ENCODE results near the gene FHDC1.

Gene FHDC1

DNA sequence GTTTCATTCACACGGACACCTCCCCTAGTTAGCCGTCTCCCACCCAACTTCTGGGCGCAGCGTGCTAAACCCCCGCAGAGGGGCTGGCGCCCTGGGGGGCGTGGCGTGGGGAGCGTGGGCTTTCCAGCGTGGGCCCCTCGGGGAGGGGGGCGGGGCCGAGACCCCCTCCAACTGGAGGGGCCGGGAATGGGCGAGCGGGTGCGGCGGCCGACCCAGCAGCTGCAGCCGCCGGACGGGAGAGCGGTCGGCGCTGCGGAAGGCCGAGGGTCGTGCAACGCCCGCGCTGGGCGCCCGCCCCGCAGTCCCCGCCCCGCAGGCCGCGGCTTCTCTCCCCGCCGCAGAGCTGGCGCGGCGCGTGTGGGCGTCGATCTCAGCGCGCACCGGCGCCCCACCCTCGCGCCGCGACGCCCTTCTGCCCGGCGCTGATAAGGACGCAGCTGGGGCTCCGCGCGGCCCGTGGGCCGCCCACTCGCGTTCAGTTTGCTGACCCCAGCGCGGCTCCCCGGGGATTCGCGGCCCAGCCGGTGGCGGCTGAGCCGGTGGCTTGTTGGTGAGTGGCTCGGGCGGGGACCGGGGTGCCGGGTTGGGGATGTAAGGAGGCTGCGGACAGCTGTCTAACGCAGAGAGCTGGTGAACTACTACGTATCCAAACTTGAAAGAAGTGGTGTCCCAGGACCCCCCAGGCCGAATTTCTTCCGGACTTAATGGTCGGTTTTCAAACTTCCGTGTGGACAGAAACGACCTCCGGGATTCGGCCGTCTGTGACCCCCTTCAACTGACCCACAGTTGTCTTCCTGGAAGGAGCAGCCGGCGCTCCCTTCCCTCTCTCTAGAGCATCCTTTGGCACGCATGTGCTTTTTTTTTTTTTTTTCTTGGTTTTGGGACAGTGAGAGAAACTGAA lies 1.5 kb downstream of the FHDC1 start:
- Histone ChIP-seq H3K4me1 (ENCODE audit: control insufficient read depth in 1 of 2, insufficient read depth in 2 of 2, low read length in 2 of 2) (peaks cover 0 to 28% of the 10 kb centered on the region in 2 donors), H3K9me3 (ENCODE audit: control insufficient read depth in 1 of 2, low read length in 2 of 2) (no peaks in the 10 kb centered on the region), H3K27ac (ENCODE audit: low read length) (no peak overlapping the region), H3K4me3 (ENCODE audit: low read depth in 1 of 2, low read length in 2 of 2) (peak overlapping the region; percentile 65 to 91), H3K27me3 (ENCODE audit: low read depth, low read length) (no peaks in the 10 kb centered on the region), H3K36me3 (ENCODE audit: control insufficient read depth in 1 of 2, insufficient read depth in 2 of 2, low read length in 2 of 2) (no peaks in the 10 kb centered on the region)

DNA sequence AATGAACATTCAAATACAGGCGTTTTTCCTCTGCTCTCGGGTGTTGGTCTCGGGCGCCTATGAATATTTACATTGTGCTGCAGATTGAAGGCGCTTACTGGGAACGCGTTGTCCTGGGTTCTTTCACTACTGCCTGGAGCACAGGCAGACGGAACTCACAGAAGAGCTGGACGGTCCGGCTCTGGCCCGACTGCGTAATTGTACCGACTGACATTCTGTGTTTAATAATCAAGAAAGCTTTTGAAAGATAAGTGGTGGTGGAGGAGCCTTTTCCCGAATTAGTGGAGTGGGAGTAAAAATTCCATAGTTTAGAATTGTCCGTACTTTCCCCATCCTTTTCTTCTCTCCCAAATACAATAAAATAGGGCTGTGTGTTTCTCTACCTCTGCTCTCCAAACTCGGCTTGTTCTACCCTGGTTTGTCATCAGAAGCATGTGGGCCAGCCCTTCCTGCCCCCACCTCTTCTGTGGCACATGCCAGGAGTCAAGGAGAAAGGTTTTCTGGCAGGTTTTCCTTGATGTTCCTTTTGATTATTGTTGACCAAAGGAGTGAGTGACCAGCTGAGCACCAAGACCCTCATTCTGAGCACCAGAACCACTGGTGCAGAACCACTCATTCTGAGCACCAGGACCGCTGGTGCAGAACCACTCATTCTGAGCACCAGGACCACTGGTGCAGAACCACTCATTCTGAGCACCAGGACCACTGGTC lies 2.3 kb downstream of the FHDC1 start:
- H3K27me3 ChIP-seq (ENCODE audit: low read depth, low read length), result no peaks in the 10 kb centered on the region
- no peaks in the 10 kb centered on the region for H3K36me3 ChIP-seq (ENCODE audit: control insufficient read depth in 1 of 2, insufficient read depth in 2 of 2, low read length in 2 of 2)
- no peak overlapping the region for H3K27ac ChIP-seq (ENCODE audit: low read length)
- H3K9me3 ChIP-seq (ENCODE audit: control insufficient read depth in 1 of 2, low read length in 2 of 2), result no peaks in the 10 kb centered on the region
- H3K4me3 ChIP-seq (ENCODE audit: low read depth in 1 of 2, low read length in 2 of 2), result peak overlapping the region; percentile 65 to 91
- peaks cover 0 to 28% of the 10 kb centered on the region in 2 donors for H3K4me1 ChIP-seq (ENCODE audit: control insufficient read depth in 1 of 2, insufficient read depth in 2 of 2, low read length in 2 of 2)

DNA sequence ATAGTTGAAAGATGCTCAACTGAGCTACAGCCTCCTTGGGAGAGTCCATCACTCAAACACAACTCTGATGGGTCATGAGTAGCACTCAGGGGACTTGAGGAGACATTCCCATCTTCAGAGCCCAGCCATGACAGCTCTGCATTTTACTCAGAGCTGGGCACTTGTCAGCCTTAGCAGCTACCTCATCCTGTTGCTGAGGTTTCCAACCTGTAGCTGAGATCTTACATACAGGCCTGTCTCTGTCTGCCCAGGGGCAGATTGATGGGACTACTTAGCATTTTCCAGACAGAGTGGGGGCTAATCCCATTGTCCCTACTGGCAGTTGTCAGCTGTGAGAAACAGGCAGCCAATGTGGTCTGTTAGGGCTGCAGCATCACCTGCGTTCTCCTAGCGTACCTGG lies 3.5 kb downstream of the FHDC1 start:
- Histone ChIP-seq H3K9me3 (ENCODE audit: control insufficient read depth in 1 of 2, low read length in 2 of 2) (no peaks in the 10 kb centered on the region), H3K27me3 (ENCODE audit: low read depth, low read length) (no peaks in the 10 kb centered on the region), H3K4me3 (ENCODE audit: low read depth in 1 of 2, low read length in 2 of 2) (no peak overlapping the region), H3K27ac (ENCODE audit: low read length) (no peak overlapping the region), H3K4me1 (ENCODE audit: control insufficient read depth in 1 of 2, insufficient read depth in 2 of 2, low read length in 2 of 2) (peaks cover 0 to 28% of the 10 kb centered on the region in 2 donors), H3K36me3 (ENCODE audit: control insufficient read depth in 1 of 2, insufficient read depth in 2 of 2, low read length in 2 of 2) (no peaks in the 10 kb centered on the region)

DNA sequence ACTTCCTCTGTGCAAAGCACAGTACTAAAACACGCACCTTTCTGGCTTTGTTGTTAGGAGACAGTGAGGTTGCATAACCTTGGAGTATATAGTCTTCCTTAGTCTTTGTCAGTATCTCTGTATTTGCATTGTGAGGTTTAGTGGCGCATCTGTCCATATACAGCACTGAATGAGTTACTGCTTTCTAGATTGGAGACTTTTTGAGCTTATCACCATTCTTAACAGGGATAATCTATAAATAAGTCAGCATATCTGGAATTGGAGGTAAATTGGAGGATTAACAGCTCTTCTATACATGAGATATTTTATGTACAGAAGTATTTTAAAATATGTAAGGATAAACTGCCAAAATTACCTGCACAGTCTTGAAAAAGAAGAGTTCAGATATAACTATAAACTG lies 4.3 kb downstream of the FHDC1 start:
- no peak overlapping the region for H3K4me3 ChIP-seq (ENCODE audit: low read depth in 1 of 2, low read length in 2 of 2)
- no peaks in the 10 kb centered on the region for H3K9me3 ChIP-seq (ENCODE audit: control insufficient read depth in 1 of 2, low read length in 2 of 2)
- no peaks in the 10 kb centered on the region for H3K27me3 ChIP-seq (ENCODE audit: low read depth, low read length)
- H3K27ac ChIP-seq (ENCODE audit: low read length), result no peak overlapping the region
- no peaks in the 10 kb centered on the region for H3K36me3 ChIP-seq (ENCODE audit: control insufficient read depth in 1 of 2, insufficient read depth in 2 of 2, low read length in 2 of 2)
- H3K4me1 ChIP-seq (ENCODE audit: control insufficient read depth in 1 of 2, insufficient read depth in 2 of 2, low read length in 2 of 2), result peaks cover 0 to 27% of the 10 kb centered on the region in 2 donors

DNA sequence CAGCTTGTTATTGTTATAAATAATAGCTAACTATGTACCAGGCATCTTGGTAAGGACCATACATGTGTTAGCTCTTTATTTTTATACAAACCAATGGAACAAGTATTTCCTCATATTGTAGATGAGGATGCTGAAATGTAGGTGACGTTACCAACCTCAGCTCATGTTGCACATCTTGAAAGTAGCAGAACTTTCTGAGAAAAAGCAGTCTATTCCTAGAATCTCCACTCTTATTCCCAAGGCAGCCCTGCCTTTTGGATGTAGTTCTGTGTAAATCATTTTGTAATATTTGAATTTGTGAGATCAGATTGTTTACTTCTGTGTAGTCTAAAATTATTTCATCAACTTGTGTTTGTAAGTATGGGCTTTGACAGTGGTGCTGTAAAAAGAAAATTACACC lies 5.3 kb downstream of the FHDC1 start:
- peaks cover 0 to 19% of the 10 kb centered on the region in 2 donors for H3K4me1 ChIP-seq (ENCODE audit: control insufficient read depth in 1 of 2, insufficient read depth in 2 of 2, low read length in 2 of 2)
- H3K36me3 ChIP-seq (ENCODE audit: control insufficient read depth in 1 of 2, insufficient read depth in 2 of 2, low read length in 2 of 2), result no peaks in the 10 kb centered on the region
- no peaks in the 10 kb centered on the region for H3K9me3 ChIP-seq (ENCODE audit: control insufficient read depth in 1 of 2, low read length in 2 of 2)
- H3K27me3 ChIP-seq (ENCODE audit: low read depth, low read length), result no peaks in the 10 kb centered on the region
- no peak overlapping the region for H3K4me3 ChIP-seq (ENCODE audit: low read depth in 1 of 2, low read length in 2 of 2)
- no peak overlapping the region for H3K27ac ChIP-seq (ENCODE audit: low read length)

DNA sequence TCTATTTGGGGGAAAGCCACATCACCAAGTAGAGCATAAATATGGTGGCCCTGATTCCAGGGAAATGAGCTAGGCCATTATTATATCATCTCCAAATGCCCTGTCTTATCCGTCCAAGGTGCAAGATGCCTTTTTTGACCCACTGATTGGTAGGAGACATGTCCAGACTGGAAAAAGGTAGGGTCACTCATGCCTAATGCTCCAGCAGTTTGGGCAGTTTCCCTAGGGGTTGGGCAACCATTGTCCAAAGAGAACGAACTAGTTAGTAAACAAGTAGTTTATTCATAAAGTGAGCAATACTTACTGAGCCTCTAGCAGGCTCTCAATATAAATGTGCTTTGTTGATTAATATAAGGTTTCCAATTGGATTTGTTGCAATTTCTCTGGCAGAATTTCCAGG lies 6.2 kb downstream of the FHDC1 start:
- H3K9me3 ChIP-seq (ENCODE audit: control insufficient read depth in 1 of 2, low read length in 2 of 2), result no peaks in the 10 kb centered on the region
- no peaks in the 10 kb centered on the region for H3K27me3 ChIP-seq (ENCODE audit: low read depth, low read length)
- no peak overlapping the region for H3K4me3 ChIP-seq (ENCODE audit: low read depth in 1 of 2, low read length in 2 of 2)
- H3K27ac ChIP-seq (ENCODE audit: low read length), result no peak overlapping the region
- no peaks in the 10 kb centered on the region for H3K36me3 ChIP-seq (ENCODE audit: control insufficient read depth in 1 of 2, insufficient read depth in 2 of 2, low read length in 2 of 2)
- peaks cover 0 to 10% of the 10 kb centered on the region in 2 donors for H3K4me1 ChIP-seq (ENCODE audit: control insufficient read depth in 1 of 2, insufficient read depth in 2 of 2, low read length in 2 of 2)

DNA sequence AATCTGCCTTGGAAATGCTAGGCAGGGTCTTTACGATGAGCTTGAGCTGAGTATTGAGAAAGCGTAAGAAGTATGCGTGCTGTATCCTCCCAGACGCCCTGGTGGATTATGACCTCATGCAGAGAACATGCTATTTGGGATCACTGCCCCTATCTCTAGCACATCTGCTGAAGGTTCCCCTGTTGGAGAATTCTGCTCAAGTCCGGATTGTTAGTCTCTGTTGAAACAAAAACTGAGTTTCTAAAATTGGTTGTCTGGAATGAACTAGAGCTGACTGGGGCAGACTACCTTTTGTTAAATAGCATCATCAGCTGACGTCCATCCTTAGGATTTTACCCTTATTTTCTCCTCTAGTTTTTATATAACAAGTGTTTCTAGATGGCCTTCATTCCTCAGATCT lies 7.5 kb downstream of the FHDC1 start:
- Histone ChIP-seq H3K4me3 (ENCODE audit: low read depth in 1 of 2, low read length in 2 of 2) (no peak overlapping the region), H3K27ac (ENCODE audit: low read length) (no peak overlapping the region), H3K36me3 (ENCODE audit: control insufficient read depth in 1 of 2, insufficient read depth in 2 of 2, low read length in 2 of 2) (no peaks in the 10 kb centered on the region), H3K4me1 (ENCODE audit: control insufficient read depth in 1 of 2, insufficient read depth in 2 of 2, low read length in 2 of 2) (no peaks in the 10 kb centered on the region), H3K9me3 (ENCODE audit: control insufficient read depth in 1 of 2, low read length in 2 of 2) (no peaks in the 10 kb centered on the region), H3K27me3 (ENCODE audit: low read depth, low read length) (no peaks in the 10 kb centered on the region)

DNA sequence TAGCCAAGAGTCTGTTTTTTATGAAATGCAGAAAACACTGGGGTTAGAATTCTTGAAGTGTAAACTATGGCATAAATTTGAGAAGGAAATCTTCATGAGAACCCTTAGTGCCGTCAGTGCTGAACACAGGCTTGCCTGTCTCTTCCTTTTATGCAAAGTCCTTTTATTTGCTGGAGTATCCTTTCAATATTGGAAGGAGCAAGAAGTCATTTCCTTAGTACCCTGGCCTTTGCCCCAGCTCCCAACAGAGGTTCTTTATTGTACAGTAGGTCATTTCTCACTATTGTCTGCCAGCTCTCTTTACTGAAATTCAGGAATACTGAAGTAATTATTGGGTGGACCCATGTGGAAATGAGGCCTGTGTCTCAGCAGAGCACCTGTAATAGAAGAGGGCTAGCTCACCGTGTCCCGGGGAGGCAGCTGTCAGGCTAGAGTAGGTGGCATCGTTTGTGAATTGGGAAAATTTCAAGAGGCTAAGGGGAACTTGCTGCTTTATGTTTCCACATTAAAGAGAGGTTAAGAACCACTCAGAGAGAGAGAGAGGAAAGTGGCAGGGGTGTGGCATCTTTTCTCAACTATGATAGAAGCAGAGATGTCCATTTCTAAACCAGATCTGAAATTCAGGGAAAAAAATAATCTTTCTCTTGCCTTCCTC lies 8.7 kb downstream of the FHDC1 start:
- H3K27ac ChIP-seq (ENCODE audit: low read length), result no peak overlapping the region
- H3K27me3 ChIP-seq (ENCODE audit: low read depth, low read length), result no peaks in the 10 kb centered on the region
- no peak overlapping the region for H3K4me3 ChIP-seq (ENCODE audit: low read depth in 1 of 2, low read length in 2 of 2)
- no peaks in the 10 kb centered on the region for H3K9me3 ChIP-seq (ENCODE audit: control insufficient read depth in 1 of 2, low read length in 2 of 2)
- no peaks in the 10 kb centered on the region for H3K36me3 ChIP-seq (ENCODE audit: control insufficient read depth in 1 of 2, insufficient read depth in 2 of 2, low read length in 2 of 2)
- no peaks in the 10 kb centered on the region for H3K4me1 ChIP-seq (ENCODE audit: control insufficient read depth in 1 of 2, insufficient read depth in 2 of 2, low read length in 2 of 2)

DNA sequence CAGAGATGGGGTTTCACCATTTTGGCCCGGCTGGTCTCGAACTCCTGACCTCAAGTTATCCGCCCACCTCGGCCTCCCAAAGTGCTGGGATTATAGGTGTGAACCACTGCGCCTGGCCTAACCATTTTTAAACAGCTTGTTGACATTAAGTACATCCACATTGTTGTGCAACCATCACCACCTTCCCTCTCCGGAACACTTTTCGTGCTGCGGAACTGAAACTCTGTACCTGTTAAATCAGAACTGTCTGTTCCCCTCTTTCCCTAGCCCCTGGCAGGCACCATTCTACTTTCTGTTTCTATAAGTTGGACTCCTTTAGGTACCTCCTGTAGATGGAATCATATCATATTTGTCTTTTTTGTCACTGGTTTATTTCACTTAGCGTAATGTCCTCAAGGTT lies 9.5 kb downstream of the FHDC1 start:
- no peaks in the 10 kb centered on the region for H3K4me1 ChIP-seq (ENCODE audit: control insufficient read depth in 1 of 2, insufficient read depth in 2 of 2, low read length in 2 of 2)
- H3K27me3 ChIP-seq (ENCODE audit: low read depth, low read length), result no peaks in the 10 kb centered on the region

DNA sequence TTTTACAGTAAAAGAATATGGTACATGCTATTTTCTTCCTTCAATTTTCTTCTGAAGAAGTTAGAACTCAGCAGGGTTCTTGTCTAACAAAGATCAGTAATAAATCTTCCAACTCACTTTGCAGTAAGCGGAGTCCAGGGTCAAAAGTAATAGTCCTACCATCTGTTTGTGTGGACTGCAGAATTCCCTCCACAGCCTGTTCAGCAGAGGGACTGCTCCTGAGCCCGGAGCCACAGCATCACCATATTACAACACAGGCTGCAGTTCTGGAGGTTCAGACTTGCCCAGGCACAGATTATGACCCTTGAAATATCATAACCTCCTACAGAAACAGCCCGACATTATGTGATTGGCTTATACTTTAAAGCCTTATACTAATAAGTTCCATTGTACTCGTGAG lies 10.3 kb downstream of the FHDC1 start:
- no peak overlapping the region for H3K27ac ChIP-seq (ENCODE audit: low read length)

More for the DNA sequence above, 9.5 kb downstream of the FHDC1 start:
- Histone ChIP-seq H3K27ac (ENCODE audit: low read length) (no peak overlapping the region), H3K9me3 (ENCODE audit: control insufficient read depth in 1 of 2, low read length in 2 of 2) (no peaks in the 10 kb centered on the region), H3K36me3 (ENCODE audit: control insufficient read depth in 1 of 2, insufficient read depth in 2 of 2, low read length in 2 of 2) (no peaks in the 10 kb centered on the region), H3K4me3 (ENCODE audit: low read depth in 1 of 2, low read length in 2 of 2) (no peak overlapping the region)

DNA sequence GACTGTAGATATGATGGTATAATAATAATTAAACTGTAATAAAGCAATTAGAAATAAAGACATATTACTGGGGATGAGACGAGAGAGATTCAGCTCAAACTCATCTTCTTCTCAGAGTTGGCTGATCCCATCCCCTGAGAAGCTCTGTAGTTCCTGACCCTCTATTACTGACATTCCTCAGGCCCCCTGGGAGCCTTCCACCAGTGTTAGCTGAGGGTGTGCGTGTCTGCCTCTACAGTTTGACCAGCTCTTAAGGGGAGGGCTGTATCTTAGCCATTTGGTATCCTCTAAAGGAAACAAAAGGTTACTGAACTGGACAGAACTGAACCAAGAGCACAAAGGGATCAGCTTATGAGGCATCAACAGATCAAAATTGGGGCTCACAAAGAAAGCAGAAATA lies 11.2 kb downstream of the FHDC1 start:
- Histone ChIP-seq H3K27ac (ENCODE audit: low read length) (no peak overlapping the region), H3K4me1 (ENCODE audit: control insufficient read depth in 1 of 2, insufficient read depth in 2 of 2, low read length in 2 of 2) (no peaks in the 10 kb centered on the region), H3K9me3 (ENCODE audit: control insufficient read depth in 1 of 2, low read length in 2 of 2) (no peaks in the 10 kb centered on the region), H3K4me3 (ENCODE audit: low read depth in 1 of 2, low read length in 2 of 2) (no peak overlapping the region), H3K36me3 (ENCODE audit: control insufficient read depth in 1 of 2, insufficient read depth in 2 of 2, low read length in 2 of 2) (no peaks in the 10 kb centered on the region), H3K27me3 (ENCODE audit: low read depth, low read length) (no peaks in the 10 kb centered on the region)

More for the DNA sequence above, 10.3 kb downstream of the FHDC1 start:
- no peaks in the 10 kb centered on the region for H3K9me3 ChIP-seq (ENCODE audit: control insufficient read depth in 1 of 2, low read length in 2 of 2)
- H3K27me3 ChIP-seq (ENCODE audit: low read depth, low read length), result no peaks in the 10 kb centered on the region
- H3K36me3 ChIP-seq (ENCODE audit: control insufficient read depth in 1 of 2, insufficient read depth in 2 of 2, low read length in 2 of 2), result no peaks in the 10 kb centered on the region
- no peaks in the 10 kb centered on the region for H3K4me1 ChIP-seq (ENCODE audit: control insufficient read depth in 1 of 2, insufficient read depth in 2 of 2, low read length in 2 of 2)
- H3K4me3 ChIP-seq (ENCODE audit: low read depth in 1 of 2, low read length in 2 of 2), result no peak overlapping the region

All from muscle layer of duodenum (tissue), 2 donors.